Measurements from ENCODE around the gene EFTUD2.

DNA sequence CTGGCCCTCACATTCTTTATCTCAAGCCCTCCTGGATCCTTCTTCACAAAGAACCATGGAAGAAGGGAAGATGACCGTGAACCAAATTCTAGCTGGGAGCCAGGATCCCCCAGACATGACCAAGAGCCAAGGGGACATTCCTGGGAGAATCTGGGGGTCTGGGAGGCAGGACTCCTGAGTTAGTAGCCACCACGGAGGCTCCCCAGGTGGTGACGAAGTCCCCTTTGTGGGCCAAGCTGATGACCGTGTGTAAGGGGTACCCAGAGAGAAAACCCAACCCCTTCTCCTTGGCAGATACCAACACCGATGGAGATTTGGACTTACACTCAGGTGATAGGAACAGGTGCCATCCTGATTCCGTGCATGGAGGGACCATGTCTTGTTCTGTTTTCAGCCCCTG is 22.9 kb upstream of the EFTUD2 start:
- no peak for TF ChIP-seq POLR2A (IDR thresholded peaks at IDR 0.05)
- TF ChIP-seq, protein P1, sequence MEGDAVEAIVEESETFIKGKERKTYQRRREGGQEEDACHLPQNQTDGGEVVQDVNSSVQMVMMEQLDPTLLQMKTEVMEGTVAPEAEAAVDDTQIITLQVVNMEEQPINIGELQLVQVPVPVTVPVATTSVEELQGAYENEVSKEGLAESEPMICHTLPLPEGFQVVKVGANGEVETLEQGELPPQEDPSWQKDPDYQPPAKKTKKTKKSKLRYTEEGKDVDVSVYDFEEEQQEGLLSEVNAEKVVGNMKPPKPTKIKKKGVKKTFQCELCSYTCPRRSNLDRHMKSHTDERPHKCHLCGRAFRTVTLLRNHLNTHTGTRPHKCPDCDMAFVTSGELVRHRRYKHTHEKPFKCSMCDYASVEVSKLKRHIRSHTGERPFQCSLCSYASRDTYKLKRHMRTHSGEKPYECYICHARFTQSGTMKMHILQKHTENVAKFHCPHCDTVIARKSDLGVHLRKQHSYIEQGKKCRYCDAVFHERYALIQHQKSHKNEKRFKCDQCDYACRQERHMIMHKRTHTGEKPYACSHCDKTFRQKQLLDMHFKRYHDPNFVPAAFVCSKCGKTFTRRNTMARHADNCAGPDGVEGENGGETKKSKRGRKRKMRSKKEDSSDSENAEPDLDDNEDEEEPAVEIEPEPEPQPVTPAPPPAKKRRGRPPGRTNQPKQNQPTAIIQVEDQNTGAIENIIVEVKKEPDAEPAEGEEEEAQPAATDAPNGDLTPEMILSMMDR (IDR thresholded peaks at IDR 0.05): no peak
